Measurements from ENCODE around the gene CCND1. TPM values are rescaled to one million over a fixed set of nuclear protein-coding genes. Genes with fewer than 3 reads are reported as not detected.

CCND1 gene
- total and polyA plus RNA-seq, 10 of the 15 experiments (the other 5 are each of a cell fraction or from before 2014, with no cell fraction given) = 0.09 to 6.6 (median 0.59) TPM; not detected in 2

DNA sequence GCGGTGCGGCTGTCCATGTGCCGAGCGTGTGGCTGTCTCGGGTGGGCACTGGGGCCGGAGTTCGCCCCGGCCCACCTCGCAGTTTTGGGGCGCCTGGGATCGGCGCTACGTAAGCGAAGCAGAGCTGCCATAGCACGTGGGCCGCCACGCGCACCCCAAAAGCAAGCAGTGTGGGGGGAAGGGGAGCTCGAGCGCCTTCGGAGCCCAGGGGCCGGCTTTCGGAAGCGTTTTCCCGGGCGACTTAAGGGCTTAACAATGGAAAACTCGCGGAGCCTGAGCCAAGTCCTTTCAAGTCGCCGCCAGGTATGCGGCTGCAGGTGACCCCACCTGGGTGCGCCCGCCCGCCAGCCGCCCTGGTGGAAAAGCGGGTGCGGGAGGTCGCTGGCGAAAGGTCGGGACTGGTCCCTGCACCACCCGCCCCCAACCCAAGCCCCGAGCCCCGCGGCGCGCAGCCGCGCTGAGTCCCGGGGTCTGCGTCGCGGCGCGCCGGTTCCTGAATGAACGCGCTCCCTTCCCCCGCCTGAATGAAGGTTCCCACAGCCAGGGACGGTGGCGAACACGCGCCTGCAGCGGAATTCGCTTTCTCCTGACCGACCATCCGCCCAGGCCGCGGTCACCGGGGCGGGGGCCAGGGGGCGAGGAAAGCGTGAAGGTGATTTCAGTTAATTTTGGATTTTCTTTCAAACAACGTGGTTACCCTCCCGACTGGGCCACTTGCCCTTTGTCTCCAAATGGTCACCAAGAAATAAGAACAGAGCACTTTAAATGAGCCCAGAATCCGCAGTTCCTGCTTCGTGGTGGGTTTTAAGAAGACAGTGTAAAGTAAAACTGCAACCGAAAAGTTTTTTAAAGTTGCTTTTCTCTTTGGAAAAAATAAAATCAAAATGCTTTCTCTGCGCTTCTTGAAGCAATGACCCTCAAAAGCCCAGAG, 2.8 kb upstream of the CCND1 start:
- SMC1A ChIA-PET (ENCODE audit: uncharacterized antibody, unreplicated experiment) = interaction anchor here (1.0 to 1.5 kb wide), 2 partner anchors 33 to 346 kb away, joined by 4 to 6 read pairs; no protein-coding TSS in a partner anchor
- Histone ChIP-seq H3K27me3 (replicated peaks in 1 of 2; ENCODE audit: control insufficient read depth in 2 of 2, insufficient read depth in 2 of 2, low read length in 1 of 2) (peaks cover 21 to 40% of the 10 kb centered on the region in 2 experiments), H3K27ac (ENCODE audit: control insufficient read depth, insufficient read depth) (no peak overlapping the region), H4K20me1 (ENCODE audit: control insufficient read depth, insufficient read depth) (no peaks in the 10 kb centered on the region), H3K36me3 (ENCODE audit: control insufficient read depth in 2 of 2, insufficient read depth in 2 of 2, low read length in 1 of 2) (no peaks in the 10 kb centered on the region; a peak in 1 of 4 replicates), H3K9ac (ENCODE audit: control insufficient read depth, insufficient read depth, low read length) (no peak overlapping the region), H3K79me2 (ENCODE audit: control insufficient read depth, insufficient read depth, low read length) (no peaks in the 10 kb centered on the region), H3K4me2 (ENCODE audit: control insufficient read depth, insufficient read depth) (peak overlapping the region; percentile 71), H3K9me3 (replicated peaks; ENCODE audit: control insufficient read depth, insufficient read depth, low read length) (no peaks in the 10 kb centered on the region), H3K4me3 (peak overlapping the region; percentile 58; the same call in 1 of the 2 replicates), H3K4me1 (ENCODE audit: control insufficient read depth, insufficient read depth, low read length) (peaks cover 21% of the 10 kb centered on the region), H2AFZ (ENCODE audit: control insufficient read depth, low read depth, low read length) (no peak overlapping the region)
- in situ Hi-C loops (cut with MboI) = no loop called here
- POLR2A ChIA-PET = interaction anchor here (0.9 kb wide), 1 partner anchor 341 kb away, joined by 4 read pairs; no protein-coding TSS in a partner anchor
- ATAC-seq (no peak), FAIRE-seq (no peak), DNase-seq (ENCODE audit: low read depth, low spot score) (no peak)
- peak; percentile 70 for TF ChIP-seq HDAC6 (IDR thresholded peaks at IDR 0.05; ENCODE audit: unreplicated experiment)
- TF ChIP-seq EP300 (IDR thresholded peaks at IDR 0.05; ENCODE audit: borderline replicate concordance in 1 of 2, control insufficient read depth in 1 of 2, low read depth in 2 of 2, low read length in 2 of 2) = no peak
- 0 out of 2 replicates have a peak, but pooled peaks have one; percentile 21 for TF ChIP-seq CBX5 (IDR thresholded peaks at IDR 0.05; ENCODE audit: low read depth)
- no peak for TF ChIP-seq ZNF24 (IDR thresholded peaks at IDR 0.05)
- TF ChIP-seq RBBP5 (conservative IDR thresholded peaks at IDR 0.05) = no peak
- TF ChIP-seq NR2C2 (IDR thresholded peaks at IDR 0.05; ENCODE audit: borderline replicate concordance, control insufficient read depth, insufficient read length, low read depth) = no peak
- TF ChIP-seq, protein P1, sequence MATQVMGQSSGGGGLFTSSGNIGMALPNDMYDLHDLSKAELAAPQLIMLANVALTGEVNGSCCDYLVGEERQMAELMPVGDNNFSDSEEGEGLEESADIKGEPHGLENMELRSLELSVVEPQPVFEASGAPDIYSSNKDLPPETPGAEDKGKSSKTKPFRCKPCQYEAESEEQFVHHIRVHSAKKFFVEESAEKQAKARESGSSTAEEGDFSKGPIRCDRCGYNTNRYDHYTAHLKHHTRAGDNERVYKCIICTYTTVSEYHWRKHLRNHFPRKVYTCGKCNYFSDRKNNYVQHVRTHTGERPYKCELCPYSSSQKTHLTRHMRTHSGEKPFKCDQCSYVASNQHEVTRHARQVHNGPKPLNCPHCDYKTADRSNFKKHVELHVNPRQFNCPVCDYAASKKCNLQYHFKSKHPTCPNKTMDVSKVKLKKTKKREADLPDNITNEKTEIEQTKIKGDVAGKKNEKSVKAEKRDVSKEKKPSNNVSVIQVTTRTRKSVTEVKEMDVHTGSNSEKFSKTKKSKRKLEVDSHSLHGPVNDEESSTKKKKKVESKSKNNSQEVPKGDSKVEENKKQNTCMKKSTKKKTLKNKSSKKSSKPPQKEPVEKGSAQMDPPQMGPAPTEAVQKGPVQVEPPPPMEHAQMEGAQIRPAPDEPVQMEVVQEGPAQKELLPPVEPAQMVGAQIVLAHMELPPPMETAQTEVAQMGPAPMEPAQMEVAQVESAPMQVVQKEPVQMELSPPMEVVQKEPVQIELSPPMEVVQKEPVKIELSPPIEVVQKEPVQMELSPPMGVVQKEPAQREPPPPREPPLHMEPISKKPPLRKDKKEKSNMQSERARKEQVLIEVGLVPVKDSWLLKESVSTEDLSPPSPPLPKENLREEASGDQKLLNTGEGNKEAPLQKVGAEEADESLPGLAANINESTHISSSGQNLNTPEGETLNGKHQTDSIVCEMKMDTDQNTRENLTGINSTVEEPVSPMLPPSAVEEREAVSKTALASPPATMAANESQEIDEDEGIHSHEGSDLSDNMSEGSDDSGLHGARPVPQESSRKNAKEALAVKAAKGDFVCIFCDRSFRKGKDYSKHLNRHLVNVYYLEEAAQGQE (IDR thresholded peaks at IDR 0.05; ENCODE audit: low read depth, low read length) = no peak
- peak; percentile 80 for TF ChIP-seq SUZ12 (IDR thresholded peaks at IDR 0.05; ENCODE audit: unreplicated experiment)
- TF ChIP-seq, protein P2, sequence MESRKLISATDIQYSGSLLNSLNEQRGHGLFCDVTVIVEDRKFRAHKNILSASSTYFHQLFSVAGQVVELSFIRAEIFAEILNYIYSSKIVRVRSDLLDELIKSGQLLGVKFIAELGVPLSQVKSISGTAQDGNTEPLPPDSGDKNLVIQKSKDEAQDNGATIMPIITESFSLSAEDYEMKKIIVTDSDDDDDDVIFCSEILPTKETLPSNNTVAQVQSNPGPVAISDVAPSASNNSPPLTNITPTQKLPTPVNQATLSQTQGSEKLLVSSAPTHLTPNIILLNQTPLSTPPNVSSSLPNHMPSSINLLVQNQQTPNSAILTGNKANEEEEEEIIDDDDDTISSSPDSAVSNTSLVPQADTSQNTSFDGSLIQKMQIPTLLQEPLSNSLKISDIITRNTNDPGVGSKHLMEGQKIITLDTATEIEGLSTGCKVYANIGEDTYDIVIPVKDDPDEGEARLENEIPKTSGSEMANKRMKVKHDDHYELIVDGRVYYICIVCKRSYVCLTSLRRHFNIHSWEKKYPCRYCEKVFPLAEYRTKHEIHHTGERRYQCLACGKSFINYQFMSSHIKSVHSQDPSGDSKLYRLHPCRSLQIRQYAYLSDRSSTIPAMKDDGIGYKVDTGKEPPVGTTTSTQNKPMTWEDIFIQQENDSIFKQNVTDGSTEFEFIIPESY (IDR thresholded peaks at IDR 0.05) = no peak
- no peak for TF ChIP-seq TARDBP (IDR thresholded peaks at IDR 0.05; ENCODE audit: borderline replicate concordance)
- no TSS peak for BruUV-seq (replicated peaks)
- intact Hi-C loops (cut with micrococcal nuclease; ENCODE audit: unreplicated experiment) = no loop called here
- RAD21 ChIA-PET (ENCODE audit: unreplicated experiment) = interaction anchor here (1.3 to 1.5 kb wide), 2 partner anchors 340 to 507 kb away, joined by 5 read pairs; no protein-coding TSS in a partner anchor
- CTCF ChIA-PET = no interaction called here
- 10% methylated on average over 56 of the region's 78 CpGs for WGBS (ENCODE audit: insufficient coverage, insufficient replicate concordance, low lambda C conversion rate, missing lambda C conversion rate)
